ENCODE measurements around the gene WDR83. TPM values are rescaled to one million over a fixed set of nuclear protein-coding genes. Genes with fewer than 3 reads are reported as not detected.
"Not testable (repeated sequence)": the region's sequence is repeated elsewhere in the genome, so short reads cannot be mapped to it uniquely, and the experiment has no call there.

WDR83 gene
- total and polyA plus RNA-seq, 2 donors, result 5.1 to 17.5 TPM

DNA sequence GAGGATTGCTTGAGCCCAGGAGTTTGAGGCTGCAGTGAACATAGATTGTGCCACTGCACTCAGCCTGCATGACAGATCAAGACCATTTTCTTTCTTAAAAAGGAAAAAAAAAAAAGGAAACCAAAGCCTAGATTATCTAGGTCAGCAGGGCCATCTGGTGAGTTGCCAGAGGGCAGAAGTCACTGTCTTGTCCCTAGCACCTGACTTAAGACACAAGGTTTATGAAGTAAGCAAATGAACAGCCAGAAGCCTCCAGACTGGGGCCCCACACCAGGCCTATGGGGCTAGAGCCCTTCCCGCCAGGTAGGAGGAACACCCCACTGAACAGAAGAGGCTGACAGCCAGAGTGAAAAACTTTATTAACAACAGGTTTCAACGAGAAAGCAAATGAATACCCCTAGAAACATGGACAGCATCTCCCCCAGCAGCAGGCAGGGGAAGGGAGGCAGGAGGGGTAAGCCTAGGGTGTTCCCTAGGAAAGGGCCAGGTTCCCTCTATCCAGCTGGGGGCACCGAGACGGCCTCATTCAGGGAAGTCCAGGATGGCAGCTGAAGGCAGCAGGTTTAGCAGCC is 1.2 kb downstream of the WDR83 start:
- H3K4me3 ChIP-seq (ENCODE audit: low read depth, low read length), result no peak overlapping the region
- no peak overlapping the region for H3K27ac ChIP-seq (ENCODE audit: low read depth)
- no peaks in the 10 kb centered on the region for H3K36me3 ChIP-seq (ENCODE audit: insufficient read depth)
- H3K4me1 ChIP-seq (ENCODE audit: insufficient read depth), result no peaks in the 10 kb centered on the region
- WGBS, result 81% methylated on average over 4 of the region's 4 CpGs
- DNase-seq (ENCODE audit: extremely low spot score), result no peak

DNA sequence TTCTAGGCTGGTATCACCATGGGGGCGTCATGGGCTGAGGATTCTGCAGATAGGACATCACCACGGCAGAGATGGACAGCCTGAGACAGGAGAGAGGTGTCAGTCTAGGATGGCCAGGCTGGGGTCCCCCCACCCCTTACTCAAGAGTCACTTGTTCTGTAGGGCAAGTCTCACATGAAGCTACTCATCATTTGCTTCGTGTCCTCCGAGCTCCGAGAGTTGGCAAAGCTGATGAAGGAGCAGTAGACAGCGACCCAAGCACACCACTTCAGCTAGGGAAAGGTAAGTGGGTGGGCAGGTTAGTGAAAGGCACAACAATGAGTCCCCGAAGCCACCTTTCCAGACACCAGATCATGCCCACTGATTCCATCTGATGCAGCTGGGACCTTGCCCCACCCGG is 1.7 kb downstream of the WDR83 start:
- Histone ChIP-seq H3K36me3 (ENCODE audit: insufficient read depth) (no peaks in the 10 kb centered on the region), H3K27ac (ENCODE audit: low read depth) (no peak overlapping the region), H3K4me3 (ENCODE audit: low read depth, low read length) (peak overlapping the region; percentile 82), H3K4me1 (ENCODE audit: insufficient read depth) (no peaks in the 10 kb centered on the region)
- 74% methylated on average over 8 of the region's 8 CpGs for WGBS
- no peak for DNase-seq (ENCODE audit: extremely low spot score)

DNA sequence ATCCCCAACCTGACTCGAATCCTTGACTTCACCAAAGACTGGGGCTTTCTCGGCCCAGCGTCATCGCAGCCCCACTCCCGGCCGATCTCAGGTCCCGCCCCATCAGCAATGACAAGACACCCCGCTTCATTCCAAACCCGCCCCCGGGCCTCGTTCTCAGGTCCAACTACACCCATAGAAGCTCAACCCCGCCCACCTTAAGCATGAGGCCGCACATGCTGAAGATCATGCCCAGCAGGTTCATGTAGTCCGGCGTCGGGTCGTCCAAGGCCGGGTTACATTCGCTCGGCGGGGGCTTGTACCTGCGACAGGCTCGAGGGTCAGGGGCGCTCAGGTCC is 2.3 kb downstream of the WDR83 start:
- DNase-seq (ENCODE audit: extremely low spot score), result no peak
- Histone ChIP-seq H3K36me3 (ENCODE audit: insufficient read depth) (no peaks in the 10 kb centered on the region), H3K27ac (ENCODE audit: low read depth) (peak overlapping the region; percentile 94), H3K4me3 (ENCODE audit: low read depth, low read length) (peak overlapping the region; percentile 82), H3K4me1 (ENCODE audit: insufficient read depth) (no peaks in the 10 kb centered on the region)
- WGBS, result under 1% methylated on average over 24 of the region's 24 CpGs

DNA sequence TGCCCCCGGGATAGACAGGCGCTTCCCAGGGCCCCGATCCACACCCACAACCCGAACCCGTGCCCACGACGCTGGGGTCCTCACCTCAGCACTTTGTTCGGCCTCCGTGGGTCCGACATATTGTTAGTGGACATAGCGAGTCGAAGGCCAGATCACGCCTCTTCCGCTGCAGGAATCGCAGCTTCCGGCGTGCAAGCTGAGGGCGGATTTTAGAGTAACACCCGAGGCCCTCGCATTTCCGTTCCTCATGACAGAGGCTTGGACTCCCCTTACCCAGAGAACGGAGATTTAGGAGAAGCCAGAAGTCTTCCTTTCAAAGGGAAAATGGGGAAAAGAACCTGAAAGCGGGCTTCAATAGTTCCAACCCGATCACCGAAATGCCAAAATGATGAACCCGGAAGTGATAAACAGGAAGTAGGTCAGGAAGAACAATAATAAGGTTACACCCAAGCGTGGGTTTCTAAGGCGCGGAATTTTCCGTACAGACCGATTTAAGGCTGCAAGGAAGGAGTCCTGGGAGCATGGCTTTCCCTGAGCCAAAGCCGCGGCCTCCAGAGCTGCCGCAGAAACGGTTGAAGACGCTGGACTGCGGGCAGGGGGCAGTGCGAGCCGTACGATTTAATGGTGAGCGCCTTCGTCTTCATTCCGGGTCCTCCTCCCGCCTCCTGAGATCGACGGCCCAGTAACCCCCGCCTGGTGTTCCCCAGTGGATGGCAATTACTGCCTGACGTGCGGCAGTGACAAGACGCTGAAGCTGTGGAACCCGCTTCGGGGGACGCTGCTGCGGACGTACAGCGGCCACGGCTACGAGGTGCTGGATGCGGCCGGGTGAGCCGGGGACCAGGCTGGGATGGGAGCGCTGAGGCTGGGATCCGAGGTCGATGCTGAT is 2.9 kb downstream of the WDR83 start:
- under 1% methylated on average over 64 of the region's 64 CpGs for WGBS
- H3K4me3 ChIP-seq (ENCODE audit: low read depth, low read length), result peak overlapping the region; percentile 82
- no peaks in the 10 kb centered on the region for H3K4me1 ChIP-seq (ENCODE audit: insufficient read depth)
- H3K27ac ChIP-seq (ENCODE audit: low read depth), result peak overlapping the region; percentile 94
- DNase-seq (ENCODE audit: extremely low spot score), result peak; percentile 85
- H3K36me3 ChIP-seq (ENCODE audit: insufficient read depth), result peaks cover 2% of the 10 kb centered on the region

DNA sequence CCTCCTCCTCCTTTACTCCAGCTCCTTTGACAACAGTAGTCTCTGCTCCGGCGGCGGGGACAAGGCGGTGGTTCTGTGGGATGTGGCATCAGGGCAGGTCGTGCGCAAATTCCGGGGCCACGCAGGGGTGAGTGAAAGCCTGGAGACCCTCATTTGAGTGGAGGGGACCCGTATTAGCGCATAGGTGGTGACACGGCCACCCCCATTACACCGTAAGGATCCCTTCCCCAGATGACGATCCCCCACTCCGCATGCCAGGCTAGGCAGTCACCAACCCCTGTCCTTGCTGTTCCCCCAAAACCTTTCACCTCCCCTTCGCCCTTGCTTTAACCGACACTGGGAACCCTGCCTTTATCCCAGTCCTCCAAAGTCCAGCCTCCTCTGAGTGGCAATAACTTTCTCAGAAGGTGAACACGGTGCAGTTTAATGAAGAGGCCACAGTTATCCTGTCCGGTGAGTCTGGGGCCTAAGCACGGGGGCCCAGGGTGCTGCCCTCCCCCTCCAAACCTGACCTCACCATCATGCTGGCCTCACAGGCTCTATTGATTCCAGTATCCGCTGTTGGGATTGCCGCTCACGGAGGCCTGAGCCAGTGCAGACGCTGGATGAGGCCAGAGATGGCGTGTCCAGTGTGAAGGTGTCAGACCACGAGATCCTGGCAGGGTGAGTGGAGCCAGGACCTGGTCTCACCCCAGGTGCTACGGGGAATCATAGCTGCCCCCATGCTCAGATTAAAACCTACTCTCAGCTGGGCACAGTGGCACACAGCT is 3.7 kb downstream of the WDR83 start:
- no peaks in the 10 kb centered on the region for H3K4me1 ChIP-seq (ENCODE audit: insufficient read depth)
- WGBS, result 39% methylated on average over 26 of the region's 26 CpGs
- peak overlapping the region; percentile 82 for H3K4me3 ChIP-seq (ENCODE audit: low read depth, low read length)

DNA sequence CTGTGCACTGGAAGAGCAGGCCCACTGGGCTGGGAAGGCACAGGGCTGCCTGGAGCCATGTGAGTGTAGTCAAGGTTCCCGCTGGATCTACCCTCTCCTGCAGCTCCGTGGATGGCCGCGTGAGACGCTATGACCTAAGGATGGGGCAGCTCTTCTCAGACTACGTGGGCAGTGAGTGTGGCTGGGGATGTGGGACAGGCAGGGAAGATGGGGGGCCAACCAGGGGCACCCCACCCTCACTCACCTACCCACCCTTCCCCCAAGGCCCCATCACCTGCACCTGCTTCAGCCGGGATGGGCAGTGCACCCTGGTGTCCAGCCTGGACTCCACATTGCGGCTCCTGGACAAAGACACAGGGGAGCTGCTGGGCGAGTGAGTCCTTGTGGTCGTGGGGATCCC is 6.1 kb downstream of the WDR83 start:
- Histone ChIP-seq H3K4me1 (ENCODE audit: insufficient read depth) (no peaks in the 10 kb centered on the region), H3K36me3 (ENCODE audit: insufficient read depth) (peaks cover 2% of the 10 kb centered on the region), H3K4me3 (ENCODE audit: low read depth, low read length) (no peak overlapping the region), H3K27ac (ENCODE audit: low read depth) (no peak overlapping the region)
- DNase-seq (ENCODE audit: extremely low spot score), result no peak
- WGBS, result 87% methylated on average over 10 of the region's 10 CpGs

More for the DNA sequence above, 3.7 kb downstream of the WDR83 start:
- no peak for DNase-seq (ENCODE audit: extremely low spot score)
- peak overlapping the region; percentile 94 for H3K27ac ChIP-seq (ENCODE audit: low read depth)
- peaks cover 2% of the 10 kb centered on the region for H3K36me3 ChIP-seq (ENCODE audit: insufficient read depth)

DNA sequence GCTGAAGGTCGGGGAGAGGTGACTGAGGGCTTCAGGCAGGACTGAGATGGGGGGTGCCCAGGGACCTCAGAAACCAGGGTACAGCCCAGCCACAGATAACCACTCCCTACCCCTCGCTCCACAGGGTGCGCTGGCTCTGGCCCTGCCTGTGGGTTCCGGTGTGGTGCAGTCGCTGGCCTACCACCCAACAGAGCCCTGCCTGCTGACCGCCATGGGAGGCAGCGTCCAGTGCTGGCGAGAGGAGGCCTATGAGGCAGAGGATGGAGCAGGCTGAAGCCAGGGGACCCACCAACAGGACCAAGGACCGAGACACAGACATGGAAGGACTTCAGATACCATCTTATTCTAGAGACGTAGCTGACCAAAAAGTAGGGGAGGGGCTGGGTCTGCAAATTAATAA is 8.8 kb downstream of the WDR83 start:
- WGBS, result 93% methylated on average over 10 of the region's 10 CpGs
- no peak overlapping the region for H3K27ac ChIP-seq (ENCODE audit: low read depth)
- H3K36me3 ChIP-seq (ENCODE audit: insufficient read depth), result peaks cover 2% of the 10 kb centered on the region
- no peaks in the 10 kb centered on the region for H3K4me1 ChIP-seq (ENCODE audit: insufficient read depth)
- H3K4me3 ChIP-seq (ENCODE audit: low read depth, low read length), result no peak overlapping the region
- DNase-seq (ENCODE audit: extremely low spot score), result no peak

DNA sequence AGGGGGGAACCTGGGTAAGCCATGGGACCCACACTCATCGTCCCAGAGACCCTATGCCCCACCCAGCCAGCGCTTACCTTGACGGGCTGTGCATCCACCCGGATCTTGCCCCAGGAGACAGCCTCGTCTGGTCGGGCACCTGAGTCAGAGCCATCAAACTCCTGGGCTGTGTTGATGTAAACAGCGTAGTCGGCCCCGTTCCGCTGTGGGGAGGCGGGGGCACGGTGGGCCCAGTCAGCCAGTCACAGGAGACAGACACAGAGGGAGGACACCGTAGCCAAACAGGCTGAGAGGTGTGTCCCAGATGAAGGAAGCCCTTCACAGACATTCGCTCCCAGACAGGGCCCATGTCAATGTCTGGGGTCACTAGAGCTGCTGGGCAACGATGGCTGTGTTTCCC is 9.3 kb downstream of the WDR83 start:
- no peaks in the 10 kb centered on the region for H3K4me1 ChIP-seq (ENCODE audit: insufficient read depth)
- no peak overlapping the region for H3K27ac ChIP-seq (ENCODE audit: low read depth)
- no peak overlapping the region for H3K4me3 ChIP-seq (ENCODE audit: low read depth, low read length)
- WGBS, result 91% methylated on average over 15 of the region's 15 CpGs
- H3K36me3 ChIP-seq (ENCODE audit: insufficient read depth), result peaks cover 2% of the 10 kb centered on the region
- DNase-seq (ENCODE audit: extremely low spot score), result no peak

DNA sequence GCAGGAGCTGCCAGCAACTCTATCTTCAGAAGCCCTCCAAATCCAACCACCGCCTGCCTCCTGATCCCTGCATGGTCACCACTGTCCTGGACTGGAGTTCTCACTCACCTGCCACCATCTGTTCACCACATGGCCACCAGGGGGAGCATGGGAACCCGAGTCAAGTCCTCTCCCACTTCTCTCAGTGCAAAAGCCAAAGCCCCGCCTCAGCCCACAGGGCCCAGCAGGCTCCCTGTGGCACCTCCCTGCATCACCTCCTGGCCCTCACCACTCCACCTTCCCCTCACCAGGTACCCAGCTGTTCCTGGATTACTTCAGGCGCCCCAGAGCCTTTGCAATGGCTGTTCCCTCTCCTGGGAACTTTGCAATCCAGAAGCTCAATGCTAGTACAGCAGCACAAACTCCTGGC is 9.8 kb downstream of the WDR83 start:
- H3K27ac ChIP-seq (ENCODE audit: low read depth), result no peak overlapping the region
- H3K4me1 ChIP-seq (ENCODE audit: insufficient read depth), result no peaks in the 10 kb centered on the region
- H3K4me3 ChIP-seq (ENCODE audit: low read depth, low read length), result no peak overlapping the region
- WGBS, result 16% methylated on average over 4 of the region's 4 CpGs
- no peak for DNase-seq (ENCODE audit: extremely low spot score)
- H3K36me3 ChIP-seq (ENCODE audit: insufficient read depth), result peaks cover 2% of the 10 kb centered on the region

DNA sequence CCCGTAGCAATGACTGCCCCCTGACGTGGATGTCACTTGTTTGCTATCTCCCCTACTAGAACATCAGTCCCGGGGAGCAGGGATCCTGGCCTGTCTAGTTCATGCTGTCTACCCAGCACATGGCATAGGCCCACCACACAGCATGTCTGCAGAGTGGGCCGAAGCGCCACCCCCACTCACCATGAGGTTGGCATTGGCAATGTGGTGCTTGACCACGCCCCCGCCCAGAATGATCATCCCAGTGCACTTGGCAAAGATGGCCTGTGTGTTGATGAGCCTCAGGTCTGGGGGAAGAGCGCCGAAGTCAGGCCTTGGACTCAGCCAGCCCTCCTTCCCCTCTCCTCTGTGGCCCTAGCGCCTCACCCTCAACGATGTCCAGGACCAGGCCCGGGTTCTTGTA is 10.3 kb downstream of the WDR83 start:
- H3K4me1 ChIP-seq (ENCODE audit: insufficient read depth), result no peaks in the 10 kb centered on the region
- H3K4me3 ChIP-seq (ENCODE audit: low read depth, low read length), result no peak overlapping the region
- no peak for DNase-seq (ENCODE audit: extremely low spot score)
- 90% methylated on average over 12 of the region's 12 CpGs for WGBS
- H3K36me3 ChIP-seq (ENCODE audit: insufficient read depth), result peaks cover 2% of the 10 kb centered on the region
- H3K27ac ChIP-seq (ENCODE audit: low read depth), result no peak overlapping the region

DNA sequence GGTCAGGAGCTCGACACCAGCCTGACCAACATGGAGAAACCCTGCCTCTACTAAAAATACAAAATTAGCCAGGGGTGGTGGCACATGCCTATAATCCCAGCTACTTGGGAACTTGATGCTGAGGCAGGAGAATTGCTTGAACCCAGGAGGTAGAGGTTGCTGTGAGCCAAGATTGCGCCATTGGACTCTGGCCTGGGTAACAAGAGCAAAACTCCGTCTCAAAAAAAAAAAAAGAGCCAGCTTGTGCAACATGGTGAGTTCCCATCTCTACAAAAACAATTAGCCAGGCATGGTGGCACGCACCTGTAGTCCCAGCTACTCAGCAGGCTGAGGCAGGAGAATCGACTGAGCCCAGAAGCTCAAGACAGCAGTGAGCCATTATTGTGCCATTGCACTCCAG is 11.4 kb downstream of the WDR83 start:
- not testable (repeated sequence) for H3K4me3 ChIP-seq (ENCODE audit: low read depth, low read length); H3K36me3 ChIP-seq (ENCODE audit: insufficient read depth); DNase-seq (ENCODE audit: extremely low spot score); H3K27ac ChIP-seq (ENCODE audit: low read depth); H3K4me1 ChIP-seq (ENCODE audit: insufficient read depth)
- 92% methylated on average over 5 of the region's 5 CpGs for WGBS

DNA sequence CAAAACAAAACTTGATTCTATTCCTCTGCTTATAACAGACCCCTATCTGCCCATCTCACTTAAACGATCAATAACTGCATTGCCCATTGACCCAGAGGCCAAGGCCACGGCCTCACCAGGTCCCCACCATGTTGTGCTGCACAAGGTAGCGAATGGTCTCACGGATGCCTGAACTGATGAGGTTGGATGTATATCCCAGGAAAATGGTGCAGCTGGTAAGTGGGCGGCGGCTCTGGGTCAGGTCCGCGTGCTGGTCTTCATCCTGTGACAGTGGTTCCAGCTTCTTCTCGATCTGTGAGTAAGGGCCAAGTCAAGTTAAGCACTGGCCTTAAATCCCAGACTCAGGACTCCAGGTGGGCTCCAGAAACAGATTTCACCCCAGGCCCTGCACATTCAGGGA is 13.4 kb downstream of the WDR83 start:
- WGBS, result 94% methylated on average over 9 of the region's 9 CpGs
- Histone ChIP-seq H3K36me3 (ENCODE audit: insufficient read depth) (no peaks in the 10 kb centered on the region), H3K27ac (ENCODE audit: low read depth) (no peak overlapping the region), H3K4me1 (ENCODE audit: insufficient read depth) (no peaks in the 10 kb centered on the region), H3K4me3 (ENCODE audit: low read depth, low read length) (no peak overlapping the region)
- no peak for DNase-seq (ENCODE audit: extremely low spot score)

DNA sequence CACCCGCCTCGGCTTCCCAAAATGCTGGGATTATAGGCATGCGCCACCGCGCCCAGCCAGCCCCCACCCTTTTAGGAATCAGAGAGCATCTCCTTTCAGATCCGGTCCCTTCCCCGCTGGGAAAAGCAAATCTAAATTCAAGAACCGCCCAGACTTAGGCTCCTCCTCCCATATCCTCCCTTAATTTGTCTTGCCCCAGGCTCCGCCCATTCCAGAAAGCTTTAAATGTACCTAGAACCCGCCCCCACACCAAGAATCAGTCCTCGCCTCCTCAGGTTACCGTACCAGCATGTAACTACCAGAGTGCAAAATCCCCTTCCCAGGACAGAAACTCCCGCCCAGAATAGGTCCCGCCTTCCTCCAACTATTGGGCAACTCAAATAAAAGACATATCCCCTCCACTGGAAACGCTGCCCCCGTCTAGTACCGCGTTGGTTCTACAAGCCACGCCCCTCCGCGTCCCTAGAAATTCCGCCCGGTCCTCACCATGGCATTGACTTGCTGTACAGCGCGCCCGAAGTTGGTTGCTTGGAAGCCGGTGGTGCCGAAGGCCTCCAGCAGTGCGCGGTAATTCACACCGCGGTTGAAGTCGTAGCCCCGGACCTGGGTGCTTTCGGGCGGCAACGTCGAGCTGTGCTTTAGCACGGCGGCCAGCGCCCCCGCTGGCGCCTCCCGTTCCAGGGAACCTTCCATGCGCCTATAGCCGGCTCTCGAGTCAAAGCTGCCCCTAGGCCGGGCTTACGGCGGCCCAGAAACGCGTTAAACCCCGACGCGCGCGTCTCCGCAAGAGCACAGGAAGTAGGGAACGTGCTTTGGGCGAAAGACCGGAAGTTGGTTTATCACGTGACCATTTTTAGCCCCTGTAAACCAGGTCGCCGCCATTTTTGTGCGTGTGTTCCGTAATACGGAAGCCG is 14.7 kb downstream of the WDR83 start, which contains the start of gene DHPS:
Gene DHPS, minus strand, starts transcription at position 807 of the 914 bp plus-strand sequence. Its CDS starts 114 bp downstream, at position 693.
- under 1% methylated on average over 68 of the region's 68 CpGs for WGBS
- Histone ChIP-seq H3K36me3 (ENCODE audit: insufficient read depth) (no peaks in the 10 kb centered on the region), H3K4me1 (ENCODE audit: insufficient read depth) (no peaks in the 10 kb centered on the region), H3K4me3 (ENCODE audit: low read depth, low read length) (peak within 1 kb of the TSS; percentile 80), H3K27ac (ENCODE audit: low read depth) (peak within 1 kb of the TSS; percentile 65)
- peak; percentile 92 for DNase-seq (ENCODE audit: extremely low spot score)

All from urinary bladder (tissue), 4 donors.